Putamen (tissue), 1 donor: ENCODE measurements around the gene ICAM1.

Experiments used
- DNase-seq: peaks from one replicate; pipeline ENCODE4 v3.0.0-alpha.2; 2016; ENCODE audit warnings: low spot score

Gene ICAM1

DNA sequence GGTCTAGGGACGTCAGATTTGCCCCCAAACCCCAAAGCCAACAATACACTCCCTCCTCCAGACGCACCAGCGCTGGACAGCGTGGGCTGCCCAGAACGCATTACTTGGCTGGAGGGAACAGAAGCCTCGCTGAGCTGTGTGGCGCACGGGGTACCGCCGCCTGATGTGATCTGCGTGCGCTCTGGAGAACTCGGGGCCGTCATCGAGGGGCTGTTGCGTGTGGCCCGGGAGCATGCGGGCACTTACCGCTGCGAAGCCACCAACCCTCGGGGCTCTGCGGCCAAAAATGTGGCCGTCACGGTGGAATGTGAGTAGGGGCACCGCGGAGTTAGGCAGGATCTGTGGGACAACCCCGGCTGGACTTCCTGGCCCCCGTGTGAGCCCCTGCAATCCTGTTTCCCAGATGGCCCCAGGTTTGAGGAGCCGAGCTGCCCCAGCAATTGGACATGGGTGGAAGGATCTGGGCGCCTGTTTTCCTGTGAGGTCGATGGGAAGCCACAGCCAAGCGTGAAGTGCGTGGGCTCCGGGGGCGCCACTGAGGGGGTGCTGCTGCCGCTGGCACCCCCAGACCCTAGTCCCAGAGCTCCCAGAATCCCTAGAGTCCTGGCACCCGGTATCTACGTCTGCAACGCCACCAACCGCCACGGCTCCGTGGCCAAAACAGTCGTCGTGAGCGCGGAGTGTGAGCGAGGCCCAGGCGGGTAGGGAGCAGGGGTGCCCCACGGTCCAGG lies 22.9 kb downstream of the ICAM1 start:
- no peak for DNase-seq

DNA sequence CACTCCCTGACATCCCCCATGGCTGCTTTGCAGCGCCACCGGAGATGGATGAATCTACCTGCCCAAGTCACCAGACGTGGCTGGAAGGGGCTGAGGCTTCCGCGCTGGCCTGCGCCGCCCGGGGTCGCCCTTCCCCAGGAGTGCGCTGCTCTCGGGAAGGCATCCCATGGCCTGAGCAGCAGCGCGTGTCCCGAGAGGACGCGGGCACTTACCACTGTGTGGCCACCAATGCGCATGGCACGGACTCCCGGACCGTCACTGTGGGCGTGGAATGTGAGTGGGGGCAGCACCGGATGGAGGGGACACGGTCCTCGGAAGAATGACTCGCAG lies 23.4 kb downstream of the ICAM1 start:
- DNase-seq: no peak

DNA sequence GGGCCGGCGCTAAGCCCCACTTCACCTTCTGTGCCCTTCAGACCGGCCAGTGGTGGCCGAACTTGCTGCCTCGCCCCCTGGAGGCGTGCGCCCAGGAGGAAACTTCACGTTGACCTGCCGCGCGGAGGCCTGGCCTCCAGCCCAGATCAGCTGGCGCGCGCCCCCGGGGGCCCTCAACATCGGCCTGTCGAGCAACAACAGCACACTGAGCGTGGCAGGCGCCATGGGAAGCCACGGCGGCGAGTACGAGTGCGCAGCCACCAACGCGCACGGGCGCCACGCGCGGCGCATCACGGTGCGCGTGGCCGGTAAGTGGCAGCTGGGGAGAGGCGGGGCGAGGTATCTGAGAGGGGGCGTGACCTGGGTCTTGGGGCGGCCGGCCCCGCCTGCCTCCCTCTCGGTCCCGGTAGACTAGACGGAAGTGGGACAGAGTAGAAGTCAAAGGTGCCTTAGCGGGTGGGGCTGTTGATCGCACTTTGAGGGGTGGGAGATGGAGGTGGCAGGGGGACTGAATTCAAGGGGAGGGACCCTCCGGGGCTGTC lies 24.5 kb downstream of the ICAM1 start:
- DNase-seq: no peak

DNA sequence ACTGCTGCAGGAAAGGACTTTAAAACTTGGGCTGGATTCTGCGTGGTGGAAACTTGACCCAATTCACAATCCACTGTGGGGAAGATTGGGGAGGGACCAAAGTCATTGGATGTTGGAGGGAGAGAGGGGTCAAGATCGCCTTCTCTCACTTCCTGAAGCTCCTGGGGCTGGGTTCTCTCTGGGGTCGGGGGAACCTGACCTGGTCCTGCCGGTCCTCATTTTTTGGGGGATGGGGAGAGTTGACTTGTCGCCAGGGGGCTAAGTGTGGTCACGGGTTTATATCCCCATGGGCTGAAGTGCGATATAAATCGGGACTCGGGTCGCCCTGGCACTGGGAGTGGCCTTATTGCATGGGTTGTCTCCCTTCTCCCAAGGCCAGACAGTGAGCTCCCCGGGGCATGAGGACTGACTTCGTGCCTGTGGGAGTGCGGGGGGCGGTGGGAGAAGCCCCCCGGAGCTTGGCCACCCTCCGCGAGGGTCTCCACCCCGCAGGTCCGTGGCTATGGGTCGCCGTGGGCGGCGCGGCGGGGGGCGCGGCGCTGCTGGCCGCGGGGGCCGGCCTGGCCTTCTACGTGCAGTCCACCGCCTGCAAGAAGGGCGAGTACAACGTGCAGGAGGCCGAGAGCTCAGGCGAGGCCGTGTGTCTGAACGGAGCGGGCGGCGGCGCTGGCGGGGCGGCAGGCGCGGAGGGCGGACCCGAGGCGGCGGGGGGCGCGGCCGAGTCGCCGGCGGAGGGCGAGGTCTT lies 25.1 kb downstream of the ICAM1 start:
- no peak for DNase-seq

DNA sequence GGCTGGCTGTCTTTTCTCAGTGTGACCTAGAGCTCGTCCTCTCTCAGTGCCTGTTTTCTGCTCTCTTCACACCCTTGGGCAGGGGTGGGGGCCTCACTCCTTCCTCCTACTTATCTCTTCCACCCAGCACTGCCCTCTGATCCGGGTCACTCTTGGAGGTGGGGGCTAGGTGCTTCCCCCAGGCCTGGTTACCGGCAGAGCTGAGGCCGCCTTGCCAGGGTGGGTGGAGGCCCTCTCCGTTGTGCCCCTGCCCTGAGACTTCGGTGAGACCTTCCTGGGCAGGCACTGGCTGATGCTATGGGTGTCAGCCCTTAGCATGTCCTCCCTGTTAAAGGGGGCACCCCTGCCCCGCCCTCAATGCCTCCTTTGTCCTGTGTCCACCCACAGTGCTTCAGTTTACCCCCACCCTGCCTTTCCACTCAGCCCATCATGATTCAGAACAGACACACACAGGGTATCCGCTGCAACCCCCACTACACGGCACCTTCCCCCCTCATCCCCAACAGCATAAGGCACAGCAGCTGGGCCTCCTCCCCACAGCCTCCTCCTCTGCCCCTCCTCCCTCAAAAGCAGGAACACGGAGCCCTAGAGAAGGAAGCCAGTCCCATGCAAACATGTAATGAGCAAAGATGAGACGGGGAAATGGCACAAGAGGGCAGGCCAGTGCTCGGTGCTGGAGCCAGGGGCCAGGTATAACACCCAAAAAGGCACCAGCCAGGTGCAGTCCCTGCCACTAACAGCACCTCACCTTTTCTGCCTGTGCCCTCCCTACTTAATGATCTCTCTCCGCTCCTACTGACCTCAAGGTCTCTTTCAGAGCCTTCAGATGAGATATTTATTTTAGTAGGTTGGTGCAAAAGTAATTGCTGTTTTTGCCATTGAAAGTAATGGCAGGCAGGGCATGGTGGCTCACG lies 28.9 kb downstream of the ICAM1 start:
- DNase-seq: no peak

DNA sequence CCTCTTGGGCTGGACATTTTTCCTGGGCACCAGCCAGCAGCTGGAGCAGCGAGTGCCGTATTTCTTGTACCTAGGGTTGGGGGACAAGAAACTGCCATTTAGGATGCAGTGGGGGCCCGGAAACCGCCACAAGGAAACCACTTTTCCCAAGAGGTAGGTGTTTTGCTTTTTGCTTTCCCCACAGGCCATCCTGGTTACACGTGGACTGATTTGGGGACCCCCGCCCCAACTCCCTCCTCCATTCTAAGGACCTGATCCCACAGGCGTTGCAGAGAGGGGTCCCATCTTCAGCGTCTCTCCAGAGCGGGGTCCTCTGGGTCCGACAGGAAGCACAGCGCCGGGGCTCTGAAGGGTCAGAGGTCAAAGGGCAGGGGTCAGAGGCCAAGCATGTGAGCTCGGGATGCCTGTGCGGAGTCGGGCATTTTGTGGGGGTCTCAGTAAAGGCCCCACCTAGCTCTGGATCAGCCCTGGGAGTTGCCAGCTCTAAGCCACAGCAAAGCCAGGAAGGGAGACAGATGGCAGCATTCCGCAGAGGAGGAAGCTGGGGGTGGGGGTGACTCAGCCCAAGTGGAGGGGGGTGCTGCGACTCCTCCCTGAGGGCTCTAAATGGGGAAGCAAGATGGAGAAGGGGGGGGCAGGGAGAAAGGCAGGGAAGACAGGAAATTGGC lies 34.4 kb downstream of the ICAM1 start:
- DNase-seq: peak; percentile 74

DNA sequence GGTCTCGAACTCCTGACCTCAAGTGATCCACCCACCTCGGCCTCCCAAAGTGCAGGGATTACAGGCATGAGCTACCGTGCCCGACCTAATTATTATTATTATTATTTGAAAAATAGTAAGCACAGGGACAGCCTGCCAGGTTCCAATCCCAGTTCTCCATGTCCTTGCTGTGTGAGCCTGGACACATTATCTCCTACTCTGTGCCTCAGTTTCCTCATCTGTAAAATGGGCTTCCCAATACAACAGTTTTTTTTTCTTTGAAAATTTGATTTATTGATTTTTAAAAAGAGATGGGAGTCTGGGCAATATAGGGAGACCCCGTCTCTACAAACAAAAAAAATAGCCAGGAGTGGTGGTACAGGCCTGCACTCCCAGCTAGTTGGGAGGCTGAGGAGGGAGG lies 35.4 kb downstream of the ICAM1 start:
- no peak for DNase-seq

DNA sequence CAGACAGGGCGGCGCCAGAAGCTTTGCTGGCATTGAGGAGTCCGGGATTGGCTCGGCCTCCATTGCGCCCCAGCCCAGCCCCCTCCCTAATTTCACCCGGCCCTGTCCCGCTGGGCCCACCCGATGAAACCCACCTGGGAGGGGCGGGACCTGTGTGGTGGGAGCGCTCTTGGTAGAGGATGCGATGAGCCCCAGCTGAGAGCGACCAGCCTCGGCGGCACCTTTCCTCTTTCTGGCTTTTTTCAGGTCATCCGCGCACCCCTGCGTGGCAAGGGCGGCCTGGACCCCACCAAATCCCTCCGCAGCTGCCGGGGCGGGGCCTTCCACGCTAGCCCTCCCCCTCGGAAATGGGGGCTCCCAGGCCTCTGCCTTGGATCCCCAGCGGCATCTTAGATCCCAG lies 38.5 kb downstream of the ICAM1 start, which contains the start of gene ZGLP1:
ZGLP1 (minus strand) TSS at position 393 of the 400 bp plus-strand sequence.
- no peak for DNase-seq

DNA sequence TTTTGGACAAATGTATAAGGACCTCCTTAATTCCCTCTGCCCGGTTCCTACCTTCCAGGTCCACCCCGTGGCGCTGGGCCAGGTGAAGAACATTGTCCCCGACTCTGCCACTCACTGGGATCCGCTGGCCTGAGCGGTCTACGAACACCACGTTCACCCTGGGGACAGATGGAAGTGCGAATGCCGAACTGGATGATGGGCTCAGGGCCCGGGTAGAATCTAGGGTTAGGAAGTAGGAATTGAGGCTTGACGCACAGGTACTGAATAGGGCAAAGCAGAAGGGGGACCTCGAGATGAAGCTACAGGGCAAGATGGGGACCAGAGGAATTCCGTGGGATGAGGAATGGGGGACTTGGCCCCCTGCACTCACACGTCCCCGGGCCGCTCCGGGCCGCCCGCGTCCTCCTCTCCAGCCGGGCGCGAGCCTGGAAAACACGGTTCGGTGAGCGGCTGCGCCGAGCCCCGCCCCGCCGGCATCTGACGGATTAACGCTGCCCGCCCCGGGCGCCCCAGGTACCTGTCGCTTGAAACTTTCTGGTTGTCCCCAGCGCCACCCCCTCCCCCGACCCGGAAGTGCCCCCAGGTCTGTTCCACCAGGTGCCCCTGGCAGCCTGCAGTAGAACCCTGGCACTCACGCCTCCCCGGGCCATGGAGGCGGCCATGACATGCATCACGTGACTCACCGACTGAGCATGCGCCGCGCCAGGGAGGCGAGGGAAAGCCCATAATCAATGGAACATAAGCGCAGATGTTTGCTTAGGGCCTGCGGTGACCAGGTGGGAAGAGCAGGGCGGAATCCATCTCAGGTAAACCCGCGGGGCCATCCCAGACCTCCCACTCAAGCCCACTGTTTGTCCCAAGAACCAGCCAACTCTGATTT lies 44.7 kb downstream of the ICAM1 start, which contains the start of gene FDX2:
FDX2 (minus strand) TSS at position 681 of the 880 bp plus-strand sequence; CDS start at position 662, 19 bp downstream.
- DNase-seq: peak; percentile 88

DNA sequence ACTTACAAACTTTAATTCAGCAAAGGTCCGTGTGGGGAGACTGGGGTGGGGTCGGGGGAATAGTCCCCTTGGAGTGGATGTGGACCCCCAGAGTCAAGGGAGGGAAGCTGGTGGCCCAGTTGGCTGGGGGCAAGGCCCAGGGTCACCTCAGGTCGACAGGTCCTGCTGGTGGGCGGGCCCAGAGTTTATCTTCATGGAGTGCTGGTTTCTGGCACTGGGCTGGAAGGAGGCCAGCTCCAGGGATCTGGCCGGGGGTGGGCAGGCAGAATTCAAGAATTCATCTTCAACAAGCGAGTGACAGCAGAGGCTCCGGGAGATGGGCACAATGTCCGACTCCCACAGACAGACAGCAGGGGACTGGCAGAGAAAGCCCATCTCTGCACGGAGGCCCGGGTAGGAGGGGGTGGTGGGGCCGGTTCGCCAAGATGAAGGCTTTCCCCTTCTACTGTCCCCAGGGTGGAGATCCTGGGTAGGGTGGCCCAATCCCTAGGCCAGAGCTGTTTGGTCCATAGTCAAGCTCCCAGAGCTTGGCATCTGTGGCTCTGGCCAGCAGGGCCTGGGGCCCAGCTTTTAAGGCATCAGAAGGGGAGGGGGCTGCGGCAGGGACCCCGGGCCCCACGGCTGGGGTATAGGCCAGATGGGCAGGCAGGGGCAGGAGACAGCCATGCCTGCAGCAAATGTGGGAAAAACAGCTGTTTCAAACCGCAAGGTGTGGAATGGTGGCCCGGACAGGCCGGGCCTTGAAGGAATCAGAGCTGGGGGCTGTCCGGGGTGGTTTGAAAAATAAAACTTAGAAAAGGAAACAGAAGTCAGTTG lies 45.5 kb downstream of the ICAM1 start:
- no peak for DNase-seq

DNA sequence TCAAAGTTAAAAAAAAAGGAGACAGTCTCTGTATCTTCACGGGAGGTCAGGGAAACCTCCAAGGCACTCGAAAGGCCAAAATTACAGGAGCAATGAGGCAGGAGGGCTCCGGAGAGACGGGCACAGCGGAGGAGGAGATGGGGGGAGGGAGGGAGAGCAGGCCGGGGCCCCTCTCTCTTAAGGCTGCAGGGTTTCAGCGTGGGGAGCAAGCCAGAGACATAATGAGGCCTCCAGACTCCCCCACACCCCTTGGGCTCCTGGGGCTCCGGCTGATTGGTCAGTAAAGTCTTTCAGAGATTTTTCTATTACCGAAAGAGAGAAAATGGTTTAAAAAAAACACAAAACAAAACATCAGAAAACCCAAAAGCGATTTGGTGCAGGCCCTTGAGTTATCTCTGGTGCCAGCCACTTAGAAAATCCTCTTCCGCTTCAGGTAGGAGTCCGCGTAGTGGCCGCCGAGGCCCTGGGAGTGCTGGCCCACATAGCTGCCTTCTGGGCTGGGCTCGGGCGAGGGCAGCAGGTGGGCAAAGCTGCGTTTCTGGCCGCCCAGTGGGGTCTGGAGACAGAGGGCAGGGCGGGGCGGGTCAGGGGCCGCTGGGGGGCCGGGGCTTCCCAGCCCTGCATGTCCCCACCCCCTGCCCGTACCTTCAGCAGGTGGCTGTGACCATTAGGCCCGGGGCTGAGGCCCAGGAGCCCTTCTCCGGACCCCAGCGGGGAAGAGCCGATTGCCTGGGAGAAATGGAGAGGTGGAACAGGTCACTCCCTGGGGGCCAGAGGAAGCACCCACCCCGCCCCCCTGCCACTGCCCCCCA lies 46.3 kb downstream of the ICAM1 start:
- no peak for DNase-seq

DNA sequence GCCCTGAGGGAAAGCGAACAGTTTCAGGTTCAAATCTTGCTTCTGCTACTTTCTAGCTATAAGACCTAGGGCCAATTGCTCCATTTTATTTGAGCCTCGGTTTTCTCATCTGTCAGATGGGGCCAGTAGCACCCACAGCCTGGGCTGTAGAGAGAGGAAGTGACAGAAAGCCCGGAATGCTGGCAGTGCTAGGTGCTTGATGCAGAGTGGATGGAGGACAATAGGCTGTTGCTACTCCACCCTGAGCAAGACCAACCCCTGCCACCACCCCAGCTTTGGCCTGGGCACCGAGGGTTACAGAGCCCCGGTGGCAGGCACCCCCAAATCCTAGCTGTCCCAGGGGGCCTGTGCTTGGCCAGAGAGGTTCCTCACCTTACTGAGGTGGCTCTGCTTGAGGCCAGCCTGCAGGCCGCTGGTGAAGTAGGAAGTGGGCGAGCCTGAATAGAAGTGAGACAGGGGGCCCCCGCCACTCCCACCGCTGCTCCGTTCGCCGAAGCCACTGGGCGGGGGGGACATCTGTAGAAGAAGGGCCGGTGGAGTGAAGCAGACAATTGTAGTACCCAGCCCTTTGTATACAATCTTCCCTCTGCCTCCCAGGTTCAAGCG lies 47.0 kb downstream of the ICAM1 start:
- DNase-seq: no peak

DNA sequence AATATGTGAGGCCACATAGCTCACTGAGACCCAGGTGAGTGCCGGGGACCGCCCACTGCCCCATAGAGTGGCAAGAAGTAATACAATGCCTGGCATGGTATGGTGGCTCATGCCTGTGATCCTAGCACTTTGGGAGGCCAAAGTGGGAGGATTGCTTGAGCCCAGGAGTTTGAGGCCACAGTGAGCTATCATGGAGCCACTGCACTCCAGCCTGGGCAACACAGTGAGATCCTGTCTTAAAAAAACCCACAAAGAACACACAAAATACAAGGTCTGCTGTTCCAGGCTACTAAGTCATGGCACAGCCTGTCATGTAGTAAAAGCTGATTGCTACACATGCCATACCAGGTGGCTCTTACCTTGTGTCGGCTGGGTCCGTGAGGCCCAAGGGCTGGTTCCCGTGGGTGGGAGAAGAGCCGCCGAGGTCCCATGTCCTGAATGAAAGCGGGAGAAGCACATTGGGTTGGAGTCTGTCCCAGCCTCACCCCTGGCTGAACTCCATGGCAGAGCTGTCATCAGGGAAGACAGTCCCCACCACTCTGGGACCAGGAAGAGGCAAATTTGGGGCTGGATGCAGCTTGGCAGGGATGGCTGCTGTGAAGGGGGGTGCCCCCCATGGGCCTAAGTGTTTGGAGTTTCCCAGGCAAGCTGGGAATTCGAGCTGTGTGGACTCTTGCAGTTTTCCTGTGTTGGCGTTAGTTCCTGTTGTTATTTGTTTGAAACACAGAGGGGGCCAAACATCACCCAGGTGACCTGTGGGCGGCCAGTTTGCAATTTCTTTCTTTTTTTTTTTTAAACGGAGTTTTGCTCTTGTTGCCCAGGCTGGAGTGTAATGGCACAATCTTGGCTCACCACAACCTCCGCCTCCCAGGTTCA lies 48.1 kb downstream of the ICAM1 start:
- DNase-seq: no peak

DNA sequence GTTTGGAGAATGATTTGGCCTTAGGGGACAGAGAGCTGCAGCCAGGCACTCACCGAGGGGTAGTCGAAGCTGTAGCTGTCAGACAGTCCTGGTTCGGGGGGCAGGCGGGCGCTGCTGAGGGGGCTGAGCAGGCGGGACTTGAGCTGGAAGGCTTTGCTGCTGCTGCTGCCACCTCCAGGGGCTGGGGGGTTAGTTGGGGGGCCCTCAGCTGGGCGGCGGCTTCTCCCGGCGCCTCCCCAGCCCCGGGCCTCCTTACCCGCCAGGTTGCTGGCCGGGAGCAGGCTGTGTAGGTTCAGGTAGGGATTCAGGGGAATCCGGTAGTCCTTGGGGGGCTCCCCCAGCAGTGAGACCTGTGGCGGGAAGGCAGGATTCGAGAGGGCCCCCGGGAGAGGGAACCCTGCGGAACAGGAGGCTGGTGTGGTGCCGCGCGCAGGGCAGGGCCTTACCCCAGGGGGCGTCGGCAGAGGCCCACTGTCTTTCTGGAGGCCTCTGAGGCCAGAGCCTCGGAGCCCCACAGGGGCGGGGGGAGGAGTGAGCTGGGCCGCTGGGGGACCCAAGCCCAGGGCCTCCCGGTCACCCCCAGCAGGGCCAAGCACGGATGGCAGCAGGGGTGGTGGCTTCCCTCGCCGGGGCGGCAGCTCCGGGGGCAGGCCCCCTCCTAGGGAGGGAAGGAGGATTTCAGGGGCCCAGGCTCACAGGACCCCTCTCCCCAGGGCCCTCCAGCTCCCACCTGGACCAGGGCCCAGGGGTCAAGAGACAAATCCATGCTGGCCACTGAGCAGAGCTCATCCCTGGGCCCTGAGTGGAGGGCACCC lies 49.9 kb downstream of the ICAM1 start:
- no peak for DNase-seq

DNA sequence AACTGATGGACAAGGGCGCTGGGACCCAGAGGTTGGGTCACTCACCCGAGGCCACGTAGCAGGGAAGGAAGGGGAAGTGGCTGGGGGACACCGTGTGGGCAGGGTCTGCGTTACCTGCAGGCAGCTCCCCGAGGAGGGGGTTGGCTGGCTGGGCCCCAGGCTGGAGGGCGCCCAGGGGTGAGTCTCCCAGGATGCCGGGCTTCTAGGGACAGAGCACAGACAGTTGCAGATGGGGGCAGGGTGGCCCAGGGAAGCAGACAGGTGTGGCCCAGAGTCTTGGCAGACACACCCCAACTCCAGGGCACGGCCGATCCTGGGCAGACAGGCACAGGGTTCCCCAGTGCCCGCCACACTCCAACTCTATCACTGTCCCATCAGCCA lies 50.5 kb downstream of the ICAM1 start:
- DNase-seq: no peak
